Measurements from ENCODE around the gene RSPH9.

The RSPH9 gene

DNA sequence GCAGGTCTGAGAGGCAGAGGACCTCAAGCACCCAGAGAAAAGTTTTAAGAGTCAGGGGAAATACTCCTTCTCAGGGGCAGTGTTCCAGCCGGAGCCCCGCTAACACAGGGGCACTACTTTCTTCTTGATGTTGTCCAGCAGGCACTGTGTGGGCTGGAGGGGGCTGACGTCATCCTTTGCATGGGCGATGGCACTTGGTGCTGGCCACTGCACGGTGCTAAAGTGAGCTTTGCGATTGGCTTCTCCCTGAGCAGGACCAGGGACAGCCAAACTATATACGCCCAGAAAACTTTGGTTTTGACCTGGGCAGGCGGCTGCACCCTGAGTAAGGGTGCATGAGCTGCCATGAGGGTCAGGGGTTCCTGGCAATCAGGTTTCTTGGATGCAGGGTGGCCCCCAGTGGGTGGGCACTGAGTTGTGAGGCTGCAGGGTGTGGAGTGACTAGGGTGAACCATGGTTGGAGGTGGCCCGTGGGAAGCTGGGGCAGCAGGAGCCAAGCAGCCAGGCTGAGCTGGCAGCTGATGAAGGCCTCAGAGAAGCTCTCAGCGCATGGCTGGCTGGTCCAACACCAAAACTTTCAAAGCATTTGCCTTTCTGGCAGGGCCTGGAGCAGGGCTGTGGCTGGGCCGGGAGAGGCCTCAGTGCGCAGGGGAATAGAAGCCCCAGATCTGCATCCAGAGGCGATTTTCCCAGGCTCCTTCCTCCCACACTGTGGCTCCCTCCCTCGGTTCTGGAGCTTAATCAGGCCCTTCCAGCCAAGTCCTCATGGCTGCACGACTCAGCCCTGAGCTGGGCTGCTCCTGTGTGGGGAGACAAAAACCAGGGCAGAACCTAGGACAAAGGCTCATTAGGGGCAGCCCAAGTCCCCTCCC lies 24.4 kb downstream of the RSPH9 start:
- no peak for DNase-seq

DNA sequence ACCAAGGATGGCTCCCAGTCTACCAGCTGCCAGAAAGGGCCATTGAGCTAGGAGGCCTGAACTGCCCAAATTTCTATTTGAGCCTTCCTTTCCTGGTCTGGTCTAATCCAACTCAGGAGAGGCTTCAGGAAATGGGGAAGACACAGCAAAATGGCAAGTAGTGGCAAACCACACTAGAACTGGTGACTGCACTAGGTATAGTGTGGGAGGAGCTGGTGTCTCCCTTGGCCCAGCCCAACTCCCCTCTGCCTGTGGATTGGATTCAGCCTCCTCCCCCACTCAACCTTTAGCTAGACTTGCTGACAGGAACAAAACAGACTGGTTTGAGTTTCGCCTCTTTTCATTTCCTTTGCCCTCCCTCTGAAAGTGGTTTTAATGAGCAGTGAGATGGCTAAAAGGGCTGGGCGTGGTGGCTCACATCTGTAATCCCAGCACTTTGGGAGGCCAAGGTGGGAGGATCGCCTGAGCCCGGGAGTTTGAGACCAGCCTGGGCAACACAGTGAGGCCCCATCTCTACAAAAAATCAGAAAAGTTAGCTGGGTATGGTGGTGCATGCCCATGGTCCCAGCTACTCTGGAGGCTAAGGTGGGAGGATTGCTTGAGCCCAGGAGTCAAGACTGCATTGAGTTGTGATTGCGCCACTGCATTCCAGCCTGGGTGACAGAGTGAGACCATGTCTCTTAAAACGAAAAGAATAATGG lies 25.2 kb downstream of the RSPH9 start:
- peak; percentile 14 for DNase-seq

DNA sequence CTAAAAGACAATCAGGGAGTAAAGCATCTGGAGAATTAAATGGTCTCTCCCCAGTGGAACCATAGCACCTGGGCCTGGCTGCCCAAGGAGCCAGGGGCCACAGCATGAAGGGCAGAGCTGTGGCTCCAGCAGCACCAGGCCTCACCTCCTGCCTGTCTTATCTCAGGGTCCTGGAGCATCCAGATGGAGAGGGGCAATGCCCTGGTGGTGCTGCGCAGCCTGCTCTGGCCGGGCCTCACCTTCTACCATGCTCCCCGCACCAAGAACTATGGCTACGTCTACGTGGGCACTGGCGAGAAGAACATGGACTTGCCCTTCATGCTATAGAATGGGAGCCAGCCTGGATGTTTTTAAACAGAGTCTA lies 25.8 kb downstream of the RSPH9 start:
- no peak for DNase-seq

DNA sequence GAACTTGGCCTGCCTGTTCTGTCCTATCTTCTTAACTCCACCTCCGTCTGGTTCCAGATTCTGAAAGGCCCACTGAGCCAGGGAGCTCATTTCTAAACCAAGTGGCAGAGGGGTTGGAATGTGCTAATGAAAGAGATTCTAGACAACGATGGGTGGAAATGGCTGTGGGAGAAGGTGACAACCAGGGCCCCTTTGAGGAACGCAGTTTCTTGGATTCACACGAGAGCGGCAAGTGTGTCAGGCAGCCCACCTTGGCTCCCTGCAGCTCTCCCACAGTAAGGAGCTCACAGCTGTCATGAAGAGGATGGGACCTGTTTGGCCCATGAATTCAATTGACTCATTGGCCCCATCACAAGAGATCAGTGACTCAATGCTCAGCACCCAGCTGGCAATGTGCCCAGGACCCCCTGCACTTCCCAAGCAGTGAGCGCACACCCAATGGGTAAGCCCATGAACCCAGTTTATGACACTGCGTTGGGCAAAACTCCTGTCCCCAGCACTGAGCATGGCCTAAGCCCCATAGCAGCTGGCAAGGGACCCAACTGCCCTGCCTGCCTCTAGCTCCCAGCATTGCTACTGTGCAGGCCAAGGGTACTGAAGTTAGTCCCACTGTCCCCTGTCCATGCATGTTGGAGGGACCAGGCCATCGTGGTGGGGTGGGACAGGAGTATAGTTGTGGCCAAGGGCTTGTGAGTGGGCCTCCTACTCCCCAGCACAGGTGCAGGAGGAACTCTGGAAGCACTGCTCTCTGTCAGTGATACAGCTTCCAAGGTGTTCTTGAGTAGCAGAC lies 26.4 kb downstream of the RSPH9 start:
- no peak for DNase-seq

DNA sequence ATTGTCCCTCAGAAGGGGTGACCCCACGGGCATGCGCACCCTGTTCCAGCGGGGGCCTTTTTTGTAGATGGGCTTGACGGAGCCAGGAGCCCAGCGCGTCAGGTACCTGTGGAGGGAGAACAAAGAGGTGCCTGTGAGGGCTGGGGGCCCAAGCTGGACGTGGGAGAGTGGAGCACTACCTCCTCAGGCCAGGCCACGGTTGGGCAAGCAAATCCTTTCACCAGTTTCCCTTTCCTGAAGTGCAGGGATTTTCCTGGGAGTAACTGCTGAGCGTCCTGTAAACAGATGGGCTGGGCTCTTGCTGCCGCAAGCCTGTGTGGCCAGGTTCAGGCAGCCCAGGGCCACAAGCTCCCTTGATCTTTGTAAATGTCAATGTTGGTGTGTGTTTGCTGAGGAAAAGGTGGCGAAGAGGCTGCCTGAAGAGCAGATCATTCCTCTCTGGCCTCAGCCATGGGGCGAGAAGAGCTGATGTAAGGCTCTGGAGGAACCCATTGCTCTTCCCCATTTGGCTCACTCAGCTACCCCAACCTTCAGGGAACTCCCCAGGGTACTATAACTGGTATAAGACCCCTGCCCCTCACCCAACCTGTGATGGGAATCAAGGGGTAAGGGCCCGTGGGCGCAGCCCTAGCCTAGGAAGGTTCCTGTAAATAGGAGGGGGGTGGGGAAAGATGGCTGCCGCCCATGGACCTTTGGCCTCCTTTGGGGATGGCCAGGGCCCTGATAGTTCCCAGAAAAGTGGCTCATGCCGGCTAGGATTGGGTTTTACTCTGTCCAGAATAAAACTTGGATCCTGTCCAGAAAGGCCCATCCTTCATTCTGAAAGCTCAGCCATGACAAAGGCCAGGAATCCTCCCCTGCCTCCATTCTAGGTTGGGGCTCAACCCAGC lies 27.2 kb downstream of the RSPH9 start:
- no peak for DNase-seq

DNA sequence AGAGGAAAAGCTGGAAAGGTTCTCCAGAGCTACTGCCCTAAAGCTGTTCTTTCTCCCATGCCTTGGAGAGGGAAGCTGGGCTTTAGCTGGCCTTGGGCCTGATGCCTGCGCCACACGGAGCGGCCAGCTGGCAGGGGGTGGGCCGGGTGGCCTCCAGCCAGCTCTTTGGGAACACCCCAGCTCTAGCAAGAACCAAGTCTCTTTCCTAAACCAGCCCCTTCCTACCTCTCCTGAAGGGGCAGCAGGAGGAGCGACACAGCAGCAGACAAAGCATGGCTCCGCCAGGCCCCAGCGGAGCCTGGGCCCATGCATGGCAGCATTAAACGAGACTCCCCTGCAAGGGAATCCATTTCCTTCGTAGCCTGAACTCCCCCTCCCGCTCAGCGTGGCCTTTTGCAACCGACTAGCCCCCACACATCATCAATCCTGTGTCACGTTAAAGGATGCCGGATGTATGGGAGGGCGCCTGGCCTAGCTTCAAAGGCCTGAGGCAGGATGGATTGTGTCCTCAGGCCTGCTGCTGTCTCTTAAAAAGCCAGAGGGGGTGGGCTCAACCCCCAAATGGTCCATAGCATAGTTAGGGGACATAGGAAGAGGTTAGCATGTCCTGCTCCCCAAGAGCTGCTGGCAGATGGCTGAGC lies 28.7 kb downstream of the RSPH9 start:
- no peak for DNase-seq

DNA sequence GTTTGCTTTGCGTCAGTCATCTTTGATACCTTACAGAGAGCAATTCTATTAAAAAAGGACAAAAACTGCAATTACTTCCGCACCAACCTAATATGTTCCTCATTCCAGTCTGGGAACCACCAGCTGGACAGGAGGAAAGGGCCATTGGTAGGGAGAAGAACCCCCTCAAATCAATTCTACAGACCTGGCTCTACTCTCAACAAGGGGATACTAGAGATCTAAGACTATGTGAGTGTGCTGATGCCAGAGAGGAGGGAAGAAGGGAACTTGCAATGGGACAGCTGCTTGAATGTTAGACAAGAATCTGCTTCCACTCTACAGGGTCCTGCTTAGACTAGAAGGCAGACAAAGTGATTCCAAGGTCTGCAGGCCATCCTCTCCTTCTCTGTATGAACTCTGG lies 29.5 kb downstream of the RSPH9 start:
- DNase-seq, result no peak

DNA sequence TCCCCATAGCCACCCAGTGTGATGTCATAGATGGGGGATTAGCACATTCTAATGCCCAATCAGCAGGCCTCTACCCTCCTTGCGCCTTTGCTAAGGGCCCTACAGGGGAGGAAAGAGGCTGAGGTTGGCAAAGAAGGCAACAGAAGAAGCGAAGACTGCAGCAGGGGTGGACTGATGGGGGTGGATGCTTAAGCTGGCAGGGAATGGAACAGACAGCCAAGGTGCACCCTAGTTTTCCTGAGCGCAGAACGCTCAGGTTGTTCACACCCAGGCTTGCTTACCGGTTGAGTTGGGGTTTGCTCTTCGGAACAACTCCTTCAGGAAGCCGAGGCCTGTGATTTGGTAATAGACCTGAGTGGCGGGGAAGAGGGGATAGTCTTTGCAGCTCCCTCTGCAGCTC lies 30.1 kb downstream of the RSPH9 start:
- DNase-seq, result no peak

DNA sequence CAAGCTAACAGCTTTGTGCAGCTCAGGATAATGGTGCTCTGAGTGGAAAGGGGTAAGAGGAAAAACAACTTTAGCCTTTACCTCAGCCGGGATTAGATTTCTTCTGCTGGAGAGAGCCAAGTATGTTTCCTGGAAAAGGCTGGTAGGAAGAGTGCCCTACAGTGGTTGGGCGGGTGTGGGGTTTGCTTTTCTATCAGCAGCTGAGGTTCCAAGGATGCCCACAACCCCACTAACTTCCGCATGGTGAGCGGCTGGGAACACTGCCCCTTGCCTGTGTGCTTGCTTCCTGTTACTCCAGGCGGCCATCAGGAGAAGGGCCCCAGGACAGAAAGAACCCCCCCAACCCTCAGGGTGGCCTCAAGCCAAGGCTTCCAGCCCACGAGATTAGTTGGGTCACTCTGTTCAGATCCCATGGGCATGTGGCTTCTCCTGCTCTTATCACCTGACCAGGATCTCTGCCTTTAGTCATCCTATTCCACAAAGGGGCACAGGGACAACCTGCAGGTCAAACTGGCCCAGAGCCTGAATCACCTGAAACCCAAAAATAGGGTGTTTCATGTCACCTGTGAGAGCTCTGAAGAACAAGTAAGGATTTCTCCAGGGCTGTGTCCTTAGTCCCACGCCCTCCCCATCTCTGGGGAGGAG lies 32.2 kb downstream of the RSPH9 start:
- no peak for DNase-seq

DNA sequence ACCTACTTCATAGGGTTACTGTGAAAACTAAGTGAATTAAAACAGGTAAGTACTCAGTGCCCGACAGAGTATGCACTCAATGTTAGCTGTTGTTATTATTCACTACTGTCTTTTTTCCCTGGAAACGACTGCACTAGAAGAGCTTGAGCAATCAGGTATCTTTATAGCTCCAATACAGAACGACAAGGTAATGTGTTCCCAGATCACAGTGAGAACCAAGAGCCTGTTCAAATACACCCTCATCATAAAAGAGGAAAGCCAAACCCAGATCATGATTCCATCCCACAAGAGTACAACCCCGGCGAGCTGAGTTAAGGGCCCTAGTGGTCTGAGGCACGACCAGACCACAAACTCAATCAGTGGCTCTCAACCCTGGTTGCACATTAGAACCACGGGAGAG lies 32.9 kb downstream of the RSPH9 start:
- no peak for DNase-seq

DNA sequence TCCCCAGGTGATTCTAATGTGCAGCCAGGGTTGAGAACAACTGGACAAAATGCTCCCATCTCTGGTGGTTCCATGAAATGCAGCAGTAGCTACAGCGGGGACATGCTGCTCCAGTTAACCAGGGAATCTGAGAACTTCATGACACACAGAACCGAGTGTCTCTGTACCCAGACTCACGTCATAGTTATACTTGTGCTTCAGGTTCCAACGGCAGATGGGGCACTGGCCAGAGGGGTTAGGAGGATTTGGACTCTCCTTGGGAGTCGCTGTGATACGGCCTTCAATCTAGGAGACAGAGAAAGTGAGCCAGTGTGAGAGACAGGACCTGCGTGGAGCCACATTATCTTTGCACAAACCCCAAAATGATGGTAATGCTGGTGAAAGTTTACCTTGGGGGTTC lies 33.5 kb downstream of the RSPH9 start:
- no peak for DNase-seq

DNA sequence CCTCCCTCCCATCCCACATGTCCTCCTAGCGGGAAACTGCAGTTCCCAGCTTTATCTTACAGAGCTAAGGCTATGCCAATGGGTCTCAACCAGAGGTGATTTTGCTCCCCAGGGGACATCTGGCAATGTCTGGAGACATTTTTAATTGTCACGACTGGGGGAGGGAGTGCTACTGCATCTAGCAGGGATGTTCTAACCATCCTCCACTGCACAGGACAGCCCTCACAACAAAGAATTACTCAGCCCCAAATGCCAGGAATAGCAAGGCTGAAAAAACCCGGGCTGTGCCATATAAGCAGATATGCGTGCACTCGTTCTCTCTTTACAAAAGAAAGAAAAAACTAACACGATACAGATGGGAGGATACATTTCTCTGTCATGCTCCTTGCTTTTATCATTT lies 34.2 kb downstream of the RSPH9 start:
- DNase-seq, result no peak

DNA sequence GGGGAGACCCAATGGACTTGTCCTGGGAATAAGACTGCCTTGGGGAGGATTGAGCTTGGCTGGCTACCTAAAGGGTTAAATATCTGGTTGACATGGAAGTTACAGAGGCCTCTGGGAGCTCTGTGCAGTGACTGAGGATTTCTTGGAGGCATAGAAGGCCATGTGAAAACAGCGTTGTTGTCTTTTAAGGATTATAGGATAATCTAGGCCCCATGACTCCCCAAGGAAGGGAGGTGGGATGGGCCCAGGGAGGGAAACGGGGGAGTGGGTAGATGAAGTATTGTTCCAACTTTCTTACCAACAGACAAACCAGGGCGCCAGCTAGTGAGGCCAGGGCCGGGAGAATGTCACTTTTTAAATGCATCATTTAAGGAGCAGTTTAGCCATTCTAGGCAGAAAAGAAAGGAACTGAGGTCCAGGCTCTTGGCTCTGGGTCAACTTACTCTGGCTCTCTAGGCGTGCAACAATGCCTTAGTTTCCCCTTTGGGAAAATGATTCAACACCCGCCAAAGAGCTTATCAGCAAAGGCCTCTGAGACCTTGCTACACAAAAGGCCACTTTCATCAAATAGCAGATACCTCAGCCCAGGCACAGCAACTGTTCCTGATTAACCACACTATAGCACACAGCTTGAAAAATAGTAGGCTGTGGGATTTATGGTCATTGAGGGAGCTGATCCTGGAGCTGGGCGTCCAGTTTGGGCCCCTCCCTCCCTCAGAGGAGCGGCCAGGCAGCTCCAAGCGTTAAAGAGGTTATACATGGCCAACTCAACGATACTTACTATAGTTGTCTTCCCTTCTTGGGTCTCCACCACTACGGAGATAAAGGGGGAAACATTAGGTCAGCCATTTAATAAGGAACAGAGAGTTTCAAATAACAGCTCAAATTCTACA lies 35.7 kb downstream of the RSPH9 start:
- no peak for DNase-seq

DNA sequence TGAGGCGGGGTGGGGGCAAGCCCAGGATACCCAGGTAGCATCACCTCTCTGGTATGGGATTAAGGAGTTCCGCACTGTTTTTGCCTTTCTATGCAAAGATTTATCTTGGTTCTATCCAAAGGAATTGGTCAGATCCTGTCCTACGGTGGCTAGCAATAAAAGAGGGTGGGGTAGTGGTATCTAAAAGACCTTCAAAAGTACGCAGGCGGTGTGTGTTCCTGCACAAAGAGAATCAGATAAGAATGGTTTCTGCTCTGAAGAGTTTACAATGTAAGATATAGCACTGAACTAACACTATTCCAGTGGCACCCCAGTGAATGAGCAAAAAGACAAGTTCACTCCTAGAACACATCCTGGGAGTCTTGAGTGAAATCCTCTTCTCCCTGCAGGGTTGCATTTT lies 36.5 kb downstream of the RSPH9 start:
- no peak for DNase-seq

DNA sequence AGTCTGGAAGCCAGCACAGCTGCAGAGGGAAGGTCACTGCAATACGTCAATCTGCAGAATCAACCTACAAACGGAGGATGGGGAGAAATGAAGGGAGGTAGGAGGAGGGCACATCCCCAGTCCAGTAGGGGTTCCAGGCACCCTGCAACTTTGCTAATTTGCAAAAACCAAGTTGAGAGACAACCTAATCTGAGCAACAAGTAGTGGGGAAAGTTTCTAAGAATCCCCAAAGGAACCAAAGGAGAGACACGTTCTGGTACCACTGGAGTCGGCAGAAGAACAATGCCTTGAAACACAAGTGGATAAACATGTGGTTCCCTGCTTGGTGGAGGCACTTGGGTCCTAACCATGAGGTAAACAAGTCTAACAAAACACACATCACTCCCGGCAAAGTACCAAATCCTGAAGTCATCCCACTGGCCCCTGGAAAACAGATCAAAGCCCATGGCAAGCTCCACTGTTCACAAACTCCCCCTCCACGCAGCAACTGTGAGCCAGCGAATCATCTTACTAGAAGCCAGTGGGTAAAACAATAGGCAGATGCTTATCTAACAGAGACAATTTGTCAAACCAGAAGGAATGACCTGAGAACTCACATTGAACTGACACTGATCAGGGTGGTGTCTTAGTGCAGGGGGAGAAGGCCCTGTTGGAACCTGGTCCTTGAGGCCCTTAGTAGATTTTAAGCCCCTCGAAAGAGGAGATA lies 38.0 kb downstream of the RSPH9 start:
- no peak for DNase-seq

DNA sequence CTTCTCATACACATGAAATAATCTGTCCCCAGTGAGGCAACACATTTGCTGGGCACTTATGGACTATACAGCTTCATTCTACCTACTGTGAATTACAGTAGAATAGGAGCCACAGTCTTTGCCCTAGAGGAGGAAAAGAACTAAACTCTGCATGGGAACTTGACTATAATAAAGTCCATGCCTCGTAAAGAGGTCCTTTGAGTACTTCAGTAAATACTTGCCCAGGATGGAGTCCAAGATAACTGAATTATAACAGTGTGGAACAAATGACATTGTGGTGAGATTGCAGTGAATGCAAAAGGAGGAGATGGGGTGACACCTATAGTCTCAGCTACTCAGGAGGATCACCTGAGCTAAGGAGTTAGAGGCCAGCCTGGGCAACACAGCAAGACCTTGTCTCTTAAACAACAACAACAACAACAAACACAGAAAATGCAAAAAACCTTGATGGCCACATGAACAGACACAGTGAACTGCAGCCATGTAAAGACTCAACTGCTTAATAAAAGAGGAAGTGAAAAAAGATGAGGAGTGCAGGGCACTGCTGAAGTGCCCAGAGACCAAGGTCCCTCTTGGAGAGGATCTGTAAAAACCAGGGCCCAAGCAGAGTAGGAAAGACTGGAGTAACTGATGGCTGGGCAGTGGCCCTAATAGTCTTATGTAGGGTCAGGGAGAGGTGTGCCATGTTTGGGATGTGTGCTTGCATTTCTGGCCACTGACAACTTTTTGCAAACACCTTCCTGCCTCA lies 39.0 kb downstream of the RSPH9 start:
- no peak for DNase-seq

DNA sequence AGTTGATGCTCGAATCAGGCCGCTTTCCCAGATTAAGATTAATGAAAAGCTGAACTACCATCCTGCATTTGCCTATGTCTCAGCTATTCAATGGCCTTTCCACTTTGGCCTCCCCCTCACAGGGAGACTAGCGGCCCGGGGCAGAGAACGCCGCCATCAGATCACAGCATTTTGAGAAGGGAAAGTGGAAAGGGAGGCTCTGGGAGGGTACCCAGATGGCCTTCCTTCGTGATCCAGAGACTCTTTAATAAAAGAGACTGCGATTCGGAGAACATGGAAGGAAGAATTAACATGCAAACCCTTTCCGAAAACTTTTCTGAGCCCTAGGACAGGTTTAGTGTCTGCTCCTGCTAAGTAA lies 42.2 kb downstream of the RSPH9 start:
- no peak for DNase-seq

DNA sequence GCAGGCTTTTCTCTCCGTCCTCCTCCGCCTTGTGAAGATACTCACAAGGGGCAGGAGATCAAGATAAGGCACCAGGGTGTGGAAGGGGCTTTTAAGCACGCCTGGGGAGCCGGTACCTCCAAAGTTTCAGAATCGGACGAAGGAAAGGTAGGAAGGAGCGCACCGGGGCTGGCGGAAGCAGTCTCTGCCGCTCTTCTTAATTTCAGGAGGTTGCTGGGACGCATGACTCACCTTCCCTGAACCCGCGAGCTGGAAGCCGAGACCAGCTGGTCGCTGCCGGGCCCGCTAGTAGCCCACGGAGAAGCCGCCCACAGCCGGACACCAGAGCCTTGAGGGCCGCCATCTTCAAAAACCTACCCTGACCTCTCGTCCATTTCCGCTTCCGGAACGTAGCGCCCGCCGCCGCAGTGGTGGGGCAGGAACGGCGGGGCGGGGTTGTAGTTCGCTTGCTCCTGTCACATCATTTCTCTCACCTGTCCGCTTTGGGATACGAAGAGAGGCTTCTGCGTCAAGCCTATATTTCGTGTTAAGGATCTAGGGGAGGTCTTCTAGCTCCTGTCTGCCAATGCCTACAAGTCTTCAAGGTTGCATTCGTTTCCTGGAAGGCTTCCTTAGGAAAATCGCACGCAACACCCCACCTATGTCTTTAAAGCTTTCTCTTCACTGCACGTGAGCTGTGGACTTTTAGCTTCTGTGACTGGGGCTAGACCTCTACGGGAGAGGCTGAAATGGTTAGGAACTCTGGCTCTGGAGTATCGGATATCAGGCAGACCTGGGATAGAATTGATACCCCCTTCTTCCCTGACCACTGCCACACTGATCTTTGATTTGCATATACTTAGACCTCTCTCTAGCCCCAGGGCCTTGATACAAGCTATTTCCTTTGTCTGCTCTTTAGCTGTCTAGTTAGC lies 42.9 kb downstream of the RSPH9 start, which contains the start of gene MRPS18A:
MRPS18A (minus strand) TSS at position 355 of the 911 bp plus-strand sequence; CDS start at position 343, 12 bp downstream.
- peak; percentile 77 for DNase-seq
